IPS-NIHi11 (cell line): ENCODE measurements around the gene KIF6.

Source experiments
- DNase-seq: peaks from one replicate; pipeline ENCODE4 v3.0.0; 2012; ENCODE audit warnings: mixed read lengths, low spot score

Gene KIF6

GRCh38 chr6:39281312-39281980 lies 443.8 kb downstream of the KIF6 start:
- DNase-seq = no peak

- DNase-seq = no peak
Measured at GRCh38 chr6:39280247-39280731, 444.9 kb downstream of the KIF6 start.
